Activated T-cell treated with anti-CD3 and anti-CD28 coated beads for 24 hours (primary cell): Measurements from ENCODE around the gene FAM222B.

ENCODE experiments used
- DNase-seq: peaks from one replicate; pipeline ENCODE4 v3.0.0-alpha.2; 2020; ENCODE audit warnings: low read depth

Gene FAM222B

GRCh38 chr17:28774206-28774605 lies 68.4 kb downstream of the FAM222B start:
- DNase-seq, result no peak

GRCh38 chr17:28773736-28774135 lies 68.9 kb downstream of the FAM222B start:
- DNase-seq, result no peak

- no peak for DNase-seq
Measured at GRCh38 chr17:28765038-28765437, 77.6 kb downstream of the FAM222B start.

GRCh38 chr17:28763804-28764266 lies 78.8 kb downstream of the FAM222B start:
- DNase-seq, result peak; percentile 66

GRCh38 chr17:28763137-28763799 lies 79.3 kb downstream of the FAM222B start:
- DNase-seq, result no peak

GRCh38 chr17:28760601-28761562 lies 81.7 kb downstream of the FAM222B start:
- no peak for DNase-seq

- no peak for DNase-seq
Measured at GRCh38 chr17:28759256-28759865, 83.2 kb downstream of the FAM222B start.

GRCh38 chr17:28758411-28759121 lies 84.0 kb downstream of the FAM222B start:
- no peak for DNase-seq

- no peak for DNase-seq
Measured at GRCh38 chr17:28756049-28756804, 86.4 kb downstream of the FAM222B start.

- no peak for DNase-seq
Measured at GRCh38 chr17:28755486-28755885, 87.1 kb downstream of the FAM222B start.

GRCh38 chr17:28751600-28752366 lies 90.8 kb downstream of the FAM222B start:
- no peak for DNase-seq

- peak; percentile 83 for DNase-seq
Measured at GRCh38 chr17:28750178-28751047, 92.2 kb downstream of the FAM222B start.

- DNase-seq, result no peak
Measured at GRCh38 chr17:28749516-28750177, 92.9 kb downstream of the FAM222B start.

- no peak for DNase-seq
Measured at GRCh38 chr17:28748852-28749515, 93.6 kb downstream of the FAM222B start.

- DNase-seq, result no peak
Measured at GRCh38 chr17:28747801-28748750, 94.5 kb downstream of the FAM222B start.

- no peak for DNase-seq
Measured at GRCh38 chr17:28747051-28747691, 95.4 kb downstream of the FAM222B start.

GRCh38 chr17:28746611-28747050 lies 96.0 kb downstream of the FAM222B start:
- DNase-seq, result no peak
